HG03108 (cell line): ENCODE results near the gene TH.

ENCODE experiments used
- ATAC-seq: cut with Tn5 transposase; IDR thresholded peaks from one replicate; pipeline ENCODE4 v1.9.1; 2021; ENCODE audit warnings: moderate library complexity; ENCODE audit not compliant: unreplicated experiment

Gene TH

GRCh38 chr11:2209370-2209801 lies 37.8 kb upstream of the TH start:
- ATAC-seq = no peak

GRCh38 chr11:2208691-2209369 lies 37.2 kb upstream of the TH start:
- ATAC-seq = no peak

GRCh38 chr11:2207773-2208621 lies 36.4 kb upstream of the TH start:
- no peak for ATAC-seq

DNA sequence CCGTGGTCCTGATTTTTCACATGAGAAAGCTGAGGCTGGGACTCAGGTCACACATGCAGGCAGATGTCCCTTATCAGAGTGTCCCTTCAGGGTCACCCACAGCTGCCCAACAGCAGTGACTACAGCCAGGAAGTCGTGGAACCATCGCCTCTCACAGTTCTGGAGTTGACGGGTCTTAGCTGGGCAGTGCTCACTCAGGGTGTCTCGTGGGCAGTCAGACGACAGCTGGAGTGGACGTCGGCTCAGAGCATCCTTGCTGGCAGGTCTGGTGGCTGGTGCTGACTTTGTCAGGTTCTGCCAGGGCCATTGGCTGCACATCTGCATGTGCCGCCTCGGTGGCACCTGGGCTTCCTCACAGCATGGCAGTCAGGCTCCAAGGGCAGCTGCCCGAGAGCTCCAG lies 35.6 kb upstream of the TH start:
- ATAC-seq = no peak

DNA sequence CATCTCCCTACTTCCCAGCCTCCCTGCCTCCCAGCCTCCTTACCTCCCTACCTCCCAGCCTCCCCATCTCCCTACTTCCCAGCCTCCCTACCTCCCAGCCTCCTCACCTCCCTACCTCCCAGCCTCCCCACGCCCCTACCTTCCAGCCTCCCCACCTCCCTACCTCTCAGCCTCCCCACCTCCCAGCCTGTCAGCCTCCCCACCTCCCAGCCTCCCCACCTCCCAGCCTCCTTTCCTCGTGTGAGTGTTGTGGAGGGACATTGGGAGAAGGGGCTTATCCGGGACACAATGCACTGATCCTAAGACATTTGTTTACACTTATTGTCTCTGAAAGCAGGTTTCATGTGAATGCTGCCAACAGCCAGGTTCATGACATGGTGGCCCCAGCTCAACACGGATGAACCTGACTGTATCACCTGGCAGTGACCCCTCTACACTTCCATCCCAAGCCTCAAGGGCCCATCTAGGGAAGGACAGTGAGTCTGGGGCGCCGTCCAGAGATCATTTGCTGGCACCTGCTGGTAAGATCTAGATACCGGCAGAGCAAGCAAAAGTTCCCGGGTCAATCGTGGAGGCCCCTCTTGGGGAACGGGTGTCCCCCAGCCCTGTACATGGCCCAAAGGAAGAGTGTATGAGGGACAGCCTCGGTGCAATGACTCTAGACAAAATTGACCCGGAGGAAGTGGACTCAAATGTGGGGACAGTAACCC lies 34.5 kb upstream of the TH start:
- ATAC-seq = no peak

GRCh38 chr11:2205214-2205720 lies 33.7 kb upstream of the TH start:
- no peak for ATAC-seq

DNA sequence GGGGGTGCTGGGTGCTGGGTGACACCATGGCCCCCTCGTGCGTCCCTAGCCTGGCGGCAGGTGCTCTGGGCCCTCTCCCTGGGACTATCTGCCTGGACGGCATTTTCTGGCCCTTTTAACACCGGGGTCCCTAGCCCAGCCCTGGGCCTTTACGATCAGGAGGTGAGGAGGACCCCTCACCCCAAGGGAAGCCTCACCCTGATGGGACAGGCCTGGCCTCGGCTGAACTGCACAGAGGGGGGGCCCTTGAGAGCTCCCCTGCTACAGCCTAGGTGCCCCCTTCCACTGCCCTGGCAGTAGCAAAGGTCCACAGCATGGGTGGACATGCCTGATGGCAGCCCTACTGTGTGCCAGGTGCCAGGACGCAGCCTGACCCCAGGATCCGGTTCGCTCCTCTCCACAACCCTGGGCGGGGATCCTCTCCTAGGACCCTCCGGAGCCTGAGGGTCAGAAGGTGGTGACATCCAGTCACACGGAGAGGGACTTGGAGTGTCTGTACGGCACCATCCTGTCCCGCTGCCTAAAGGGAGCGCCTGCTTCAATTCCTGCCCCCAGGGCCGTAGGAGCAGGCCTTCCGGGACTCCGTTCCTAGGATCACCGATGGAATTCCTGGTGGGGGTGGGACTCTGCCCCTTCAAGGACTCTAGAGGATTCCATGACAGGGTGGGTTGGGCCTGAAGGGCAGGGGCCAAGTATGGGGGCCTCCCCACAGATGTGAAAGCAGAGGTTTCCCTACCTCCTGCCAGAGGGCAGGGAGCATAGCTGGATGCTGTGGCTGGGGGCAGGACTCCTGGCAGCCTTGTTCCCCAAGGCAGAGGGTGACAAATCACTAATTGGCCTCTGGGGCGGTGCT lies 33.0 kb upstream of the TH start:
- no peak for ATAC-seq

DNA sequence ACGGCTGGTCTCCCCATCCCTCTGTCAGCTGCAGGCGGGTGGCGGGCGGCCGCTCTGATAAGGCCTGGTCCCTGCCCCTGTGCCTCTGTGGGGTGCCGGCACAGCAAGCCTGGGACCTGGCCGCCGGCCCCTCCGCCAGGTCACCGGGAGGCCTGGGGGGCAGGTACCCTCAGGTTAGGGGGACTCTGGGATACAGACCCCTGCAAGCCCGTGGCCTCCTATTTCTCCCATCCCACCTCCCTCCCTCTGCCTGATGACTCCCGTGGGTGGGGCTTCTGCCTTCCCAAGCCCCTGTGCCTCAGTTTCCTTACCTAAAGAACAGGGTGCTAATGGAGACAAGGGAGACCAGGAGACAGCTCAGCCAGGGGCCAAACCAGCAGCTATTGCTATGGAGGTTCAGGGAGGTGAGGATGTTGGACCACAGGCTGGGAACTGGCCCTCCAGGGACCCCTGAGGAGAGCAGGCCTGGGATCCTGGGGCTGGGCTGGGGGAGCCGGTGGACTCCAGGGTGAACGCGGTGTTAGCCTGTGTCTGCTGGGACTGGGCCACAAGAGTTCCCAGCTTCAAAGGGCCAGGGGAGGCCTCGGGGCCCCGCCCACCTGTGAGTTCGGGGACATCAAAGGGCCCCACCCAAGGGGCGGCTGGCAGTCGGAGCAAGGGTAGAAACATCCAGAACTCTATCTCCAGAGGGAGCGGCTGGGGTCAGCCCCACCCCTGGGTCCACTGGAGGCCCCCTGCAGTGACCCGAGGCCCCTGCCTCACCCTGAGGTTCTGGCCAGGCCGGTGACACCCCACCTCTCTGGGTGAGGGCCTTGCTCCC lies 32.0 kb upstream of the TH start:
- ATAC-seq = no peak

DNA sequence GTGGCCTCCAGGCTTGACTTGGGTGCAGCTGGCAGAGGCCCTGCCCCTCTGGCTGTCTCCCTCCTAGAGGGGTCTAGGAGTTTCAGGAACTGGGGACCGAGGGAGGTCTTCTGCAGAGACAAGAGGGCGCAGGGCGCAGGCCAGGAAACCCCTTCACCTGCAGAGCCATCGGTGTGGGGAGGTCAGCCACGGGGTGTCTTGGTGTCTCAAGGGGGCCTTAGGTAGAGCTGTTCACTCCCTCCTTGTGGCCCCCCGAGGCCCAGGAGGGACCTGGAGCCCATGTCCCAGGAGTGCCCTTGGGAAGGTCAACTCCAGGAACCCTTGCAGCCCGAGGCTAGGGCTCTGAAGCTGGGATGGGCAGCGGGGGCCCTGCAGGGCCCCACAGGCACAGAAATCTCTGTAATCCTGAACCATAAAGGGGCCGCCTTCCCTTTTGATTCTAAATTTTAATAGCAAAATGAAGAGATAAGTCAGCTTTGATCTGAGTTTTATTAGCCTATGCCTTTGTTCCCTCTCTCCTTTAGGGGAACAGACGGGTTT lies 31.4 kb upstream of the TH start:
- ATAC-seq = no peak

DNA sequence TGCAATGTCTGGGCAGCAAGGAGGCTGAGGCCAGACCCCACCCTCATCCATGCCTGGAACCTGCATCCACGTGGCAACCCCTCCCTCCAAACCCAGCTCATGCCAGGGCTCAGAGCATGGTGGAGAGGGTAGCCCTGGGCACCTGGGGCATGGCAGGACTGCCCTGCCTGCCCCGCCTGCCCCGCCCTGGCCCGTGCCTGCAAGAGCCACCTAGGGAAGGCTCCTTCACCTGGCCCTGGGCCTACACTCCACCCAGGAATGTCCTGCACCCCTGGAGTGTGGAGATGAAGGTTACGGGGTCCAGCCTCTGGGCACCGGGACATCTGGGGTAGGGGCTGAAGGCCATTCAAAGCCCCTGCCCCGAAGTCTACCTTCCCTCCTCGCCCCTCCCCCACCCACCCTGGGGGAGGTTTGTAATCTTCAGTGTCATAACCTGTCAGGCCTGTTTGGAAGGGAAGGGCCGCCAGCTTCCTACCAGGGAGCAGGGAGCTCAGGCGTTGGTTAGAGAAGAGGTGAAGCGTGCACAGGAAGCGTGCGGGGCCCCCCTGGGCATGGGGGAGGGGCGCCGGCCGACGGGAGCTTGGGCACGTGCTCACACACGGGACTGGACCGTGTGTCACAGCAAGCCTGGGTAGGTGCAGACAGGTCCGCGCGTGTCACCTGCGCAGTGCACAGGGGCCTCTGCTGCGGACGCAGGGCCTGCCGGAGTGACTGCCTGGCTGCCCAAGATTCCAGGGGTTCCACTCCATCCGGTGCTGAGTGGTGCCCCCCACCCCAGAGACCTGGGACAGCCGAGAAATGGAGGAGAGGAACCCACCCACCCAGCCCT lies 30.7 kb upstream of the TH start:
- no peak for ATAC-seq

GRCh38 chr11:2201542-2201941 lies 29.9 kb upstream of the TH start:
- no peak for ATAC-seq

DNA sequence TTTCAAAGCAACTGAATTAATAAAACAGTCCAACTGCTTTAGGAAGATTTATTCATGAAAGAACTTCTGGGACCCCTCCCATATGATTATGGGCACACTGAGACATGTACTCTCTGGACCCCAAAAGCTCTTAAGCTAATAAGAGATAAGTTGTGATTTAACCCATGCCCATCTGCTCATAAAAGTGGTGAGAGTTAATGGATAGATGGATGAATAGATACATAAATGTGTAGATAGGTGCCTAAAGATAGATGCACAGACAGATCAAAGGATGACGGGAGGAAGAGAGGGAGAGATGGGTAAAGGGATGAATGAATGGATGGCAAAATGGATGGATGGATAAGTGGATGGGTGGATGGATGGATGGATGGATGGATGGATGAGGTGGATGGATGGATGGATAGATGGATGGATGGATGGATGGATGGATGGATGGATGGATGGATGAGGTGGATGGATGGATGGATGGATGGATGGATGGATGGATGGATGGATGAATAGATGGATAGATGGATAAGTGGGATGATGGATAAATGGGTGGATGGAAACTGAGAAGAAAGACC lies 29.4 kb upstream of the TH start:
- no peak for ATAC-seq

DNA sequence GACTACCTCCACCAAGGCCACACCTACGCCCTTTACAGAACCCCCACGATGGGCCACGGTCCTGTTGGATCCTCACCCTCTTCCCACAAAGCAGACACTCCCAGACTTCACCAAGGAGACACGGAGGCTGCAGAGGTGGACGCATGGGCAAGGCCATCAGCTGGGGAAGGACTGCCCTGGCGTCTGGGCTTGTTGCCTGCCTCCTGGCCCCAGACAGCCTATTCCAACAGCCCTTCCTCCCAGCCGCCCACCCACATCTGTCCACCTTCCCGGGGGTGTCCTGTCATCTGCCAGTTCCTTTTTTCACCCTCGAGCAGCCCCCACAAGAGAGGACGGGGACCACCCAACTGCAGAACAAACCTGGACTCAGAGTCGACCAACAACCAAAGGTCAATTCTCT lies 28.9 kb upstream of the TH start:
- ATAC-seq = no peak

GRCh38 chr11:2199466-2200341 lies 28.1 kb upstream of the TH start:
- ATAC-seq = no peak

- no peak for ATAC-seq
These were observed 27.2 kb upstream of the TH start for GRCh38 chr11:2198621-2199365.

DNA sequence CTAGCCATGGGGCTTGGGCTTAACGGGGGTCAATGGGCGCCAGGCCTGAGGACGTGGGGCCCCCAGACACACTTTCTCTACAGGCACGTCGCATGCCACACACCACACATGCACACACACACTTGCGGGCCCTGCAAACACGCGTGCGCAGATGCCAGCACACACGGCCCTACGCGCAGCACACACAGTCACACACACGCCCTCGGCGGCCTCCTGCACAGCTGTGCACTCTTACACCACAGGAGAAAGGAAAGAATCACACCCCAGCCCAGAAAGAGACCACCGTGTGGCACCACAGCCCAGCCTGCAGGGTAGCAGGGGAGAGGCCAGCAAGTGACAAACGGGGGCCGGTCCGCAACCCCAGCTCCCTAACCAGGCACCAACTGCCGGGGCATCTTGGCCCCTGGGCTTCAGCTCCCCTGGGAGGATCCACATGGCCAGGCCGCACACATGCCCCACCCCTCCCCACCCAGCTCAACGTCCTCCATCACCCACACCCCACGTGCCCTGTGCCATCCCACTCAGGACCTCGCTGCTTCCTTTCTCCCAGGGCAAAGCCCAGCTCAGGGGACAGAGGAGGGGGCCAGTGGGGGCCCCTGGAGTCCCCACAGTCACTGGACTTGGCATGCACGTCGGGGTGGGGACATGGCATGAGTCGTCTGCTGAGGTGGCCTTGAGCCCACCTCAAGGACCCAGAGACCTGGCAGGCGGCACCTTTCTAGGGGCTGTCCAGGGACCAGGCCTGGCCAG lies 26.3 kb upstream of the TH start:
- ATAC-seq = no peak
